HG03521 (cell line): ENCODE results near the gene HOXB5.

Experiments
- ATAC-seq: cut with Tn5 transposase; IDR thresholded peaks from one replicate; pipeline ENCODE4 v1.9.1; 2021; ENCODE audit warnings: mild to moderate bottlenecking, moderate library complexity; ENCODE audit not compliant: unreplicated experiment

The HOXB5 gene

GRCh38 chr17:48551596-48552465 is 41.7 kb downstream of the HOXB5 start:
- ATAC-seq = no peak

GRCh38 chr17:48551214-48551555 is 42.4 kb downstream of the HOXB5 start:
- ATAC-seq = no peak

GRCh38 chr17:48550502-48551213 is 42.9 kb downstream of the HOXB5 start:
- no peak for ATAC-seq

- ATAC-seq = no peak
These were observed 43.6 kb downstream of the HOXB5 start for GRCh38 chr17:48549914-48550501.

GRCh38 chr17:48549281-48549630 is 44.3 kb downstream of the HOXB5 start:
- ATAC-seq = no peak

- ATAC-seq = no peak
These were observed 44.9 kb downstream of the HOXB5 start for GRCh38 chr17:48548523-48549280.

GRCh38 chr17:48547808-48548522 is 45.6 kb downstream of the HOXB5 start:
- no peak for ATAC-seq

GRCh38 chr17:48546924-48547807 is 46.4 kb downstream of the HOXB5 start:
- ATAC-seq = no peak

GRCh38 chr17:48546137-48546923 is 47.2 kb downstream of the HOXB5 start:
- no peak for ATAC-seq

- ATAC-seq = no peak
These were observed 48.0 kb downstream of the HOXB5 start for GRCh38 chr17:48545539-48545938.

GRCh38 chr17:48545022-48545375 is 48.6 kb downstream of the HOXB5 start, which contains the start of gene HOXB2:
HOXB2 (minus strand) TSS chr17:48545109; CDS start chr17:48544911, 198 bp downstream.
- ATAC-seq = no peak

- no peak for ATAC-seq
These were observed 49.1 kb downstream of the HOXB5 start for GRCh38 chr17:48544349-48545021.

GRCh38 chr17:48543854-48544348 is 49.7 kb downstream of the HOXB5 start:
- no peak for ATAC-seq

- no peak for ATAC-seq
These were observed 50.3 kb downstream of the HOXB5 start for GRCh38 chr17:48543107-48543853.

- no peak for ATAC-seq
These were observed 50.9 kb downstream of the HOXB5 start for GRCh38 chr17:48542698-48543106.

GRCh38 chr17:48542114-48542656 is 51.4 kb downstream of the HOXB5 start:
- ATAC-seq = no peak

GRCh38 chr17:48541577-48542113 is 51.9 kb downstream of the HOXB5 start:
- ATAC-seq = no peak
